PC-9 (cell line): ENCODE data around the gene FBN1.

ENCODE experiments used
- EZH2 ChIP-seq: fragments of 200-600 bp; sonication (generic); IDR thresholded peaks from 2 replicates; pipeline ENCODE4 v1.8.0; 2017; ENCODE audit warnings: antibody characterized with exemption, low read depth
- TF ChIP-seq, protein P1 (sequence below): fragments of 200-600 bp; sonication (generic); conservative IDR thresholded peaks from 2 replicates; pipeline ENCODE4 v1.6.1; 2017; ENCODE audit warnings: mixed run types, antibody characterized with exemption, mild to moderate bottlenecking, moderate library complexity

DNA sequence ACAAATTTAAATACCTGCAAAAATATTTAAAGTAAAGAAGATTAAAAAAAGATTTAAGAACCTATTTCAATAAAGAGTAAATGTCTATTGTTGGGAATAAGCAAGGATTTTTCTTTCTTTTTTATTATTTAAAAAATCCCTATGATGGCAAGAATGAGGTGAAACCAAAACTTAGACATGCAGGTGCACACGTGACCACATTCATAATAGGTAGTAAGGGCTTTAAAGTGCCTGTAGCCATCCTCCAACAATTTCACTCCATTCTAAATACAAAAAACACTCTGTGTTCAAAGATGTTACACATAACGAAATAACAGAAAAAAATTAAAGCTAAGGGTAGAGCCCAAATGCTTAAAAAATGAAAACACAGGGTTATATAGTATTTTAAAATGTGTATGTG lies 74.0 kb downstream of the FBN1 start:
- TF ChIP-seq EZH2: no peak
- TF ChIP-seq, protein P1, sequence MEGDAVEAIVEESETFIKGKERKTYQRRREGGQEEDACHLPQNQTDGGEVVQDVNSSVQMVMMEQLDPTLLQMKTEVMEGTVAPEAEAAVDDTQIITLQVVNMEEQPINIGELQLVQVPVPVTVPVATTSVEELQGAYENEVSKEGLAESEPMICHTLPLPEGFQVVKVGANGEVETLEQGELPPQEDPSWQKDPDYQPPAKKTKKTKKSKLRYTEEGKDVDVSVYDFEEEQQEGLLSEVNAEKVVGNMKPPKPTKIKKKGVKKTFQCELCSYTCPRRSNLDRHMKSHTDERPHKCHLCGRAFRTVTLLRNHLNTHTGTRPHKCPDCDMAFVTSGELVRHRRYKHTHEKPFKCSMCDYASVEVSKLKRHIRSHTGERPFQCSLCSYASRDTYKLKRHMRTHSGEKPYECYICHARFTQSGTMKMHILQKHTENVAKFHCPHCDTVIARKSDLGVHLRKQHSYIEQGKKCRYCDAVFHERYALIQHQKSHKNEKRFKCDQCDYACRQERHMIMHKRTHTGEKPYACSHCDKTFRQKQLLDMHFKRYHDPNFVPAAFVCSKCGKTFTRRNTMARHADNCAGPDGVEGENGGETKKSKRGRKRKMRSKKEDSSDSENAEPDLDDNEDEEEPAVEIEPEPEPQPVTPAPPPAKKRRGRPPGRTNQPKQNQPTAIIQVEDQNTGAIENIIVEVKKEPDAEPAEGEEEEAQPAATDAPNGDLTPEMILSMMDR: no peak
